Neural crest cell (in vitro differentiated cells): Measurements from ENCODE around the gene TYW5. TPM values are rescaled to one million over a fixed set of nuclear protein-coding genes. Genes with fewer than 3 reads are reported as not detected.

Experiments used
- DNase-seq: peaks from one replicate; pipeline ENCODE4 v3.0.0; 2021; ENCODE audit warnings: low read depth, mixed read lengths, low spot score
- H3K27ac Mint-ChIP-seq: one replicate; pipeline ENCODE4 v1.8.0; 2021; ENCODE audit warnings: mild to moderate bottlenecking, mixed read lengths; ENCODE audit not compliant: unreplicated experiment
- H3K27me3 Mint-ChIP-seq: 2 replicates; pipeline ENCODE4 v1.8.0; 2021; ENCODE audit warnings: low read depth, mild to moderate bottlenecking, mixed read lengths
- H3K36me3 Mint-ChIP-seq: 2 replicates; pipeline ENCODE4 v1.8.0; 2021; ENCODE audit warnings: low read depth, mild to moderate bottlenecking, mixed read lengths
- H3K4me1 Mint-ChIP-seq: 2 replicates; pipeline ENCODE4 v1.8.0; 2021; ENCODE audit warnings: mixed read lengths
- H3K4me3 Mint-ChIP-seq: one replicate; pipeline ENCODE4 v1.8.0; 2021; ENCODE audit warnings: mild to moderate bottlenecking, mixed read lengths
- H3K9me3 Mint-ChIP-seq: 2 replicates; pipeline ENCODE4 v1.8.0; 2021; ENCODE audit warnings: mixed read lengths
- total RNA-seq: library from RNA; stranded (reverse); gene quantifications from 2 replicates; pipeline ENCODE4 v1.2.1, GENCODE V29; 2021
- TF ChIP-seq, protein P1 (sequence below): fragments of 200-600 bp; sonication (generic); conservative IDR thresholded peaks from 2 replicates; pipeline ENCODE4 v1.5.0; 2021; ENCODE audit warnings: antibody characterized with exemption, mild to moderate bottlenecking

Gene TYW5
- total RNA-seq, 1 donor from 2014 or later = 10.6 TPM

DNA sequence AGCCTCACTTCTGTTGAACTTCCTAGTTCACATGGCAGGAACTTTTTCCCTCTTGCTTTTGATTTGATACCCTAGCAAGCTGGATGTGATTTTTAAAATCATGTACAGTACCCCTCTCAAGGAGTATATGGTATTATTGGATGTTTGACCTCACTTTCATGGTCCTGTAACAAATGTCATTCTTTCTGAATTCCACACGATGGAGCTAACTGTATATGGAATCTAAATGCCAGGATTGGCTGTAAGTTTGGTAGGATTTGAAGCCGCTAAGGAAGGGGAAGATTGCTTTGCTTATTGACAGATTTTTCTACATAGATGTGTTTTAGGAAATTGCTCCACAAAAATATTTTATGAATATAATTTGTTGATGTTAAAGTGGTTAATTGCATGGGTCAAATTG lies 18.4 kb upstream of the TYW5 start:
- no peak overlapping the region for H3K4me3 Mint-ChIP-seq
- H3K27ac Mint-ChIP-seq = no peak overlapping the region
- no peaks in the 10 kb centered on the region for H3K27me3 Mint-ChIP-seq
- H3K4me1 Mint-ChIP-seq = no peaks in the 10 kb centered on the region
- H3K9me3 Mint-ChIP-seq = no peaks in the 10 kb centered on the region
- H3K36me3 Mint-ChIP-seq = no peaks in the 10 kb centered on the region
- TF ChIP-seq, protein P1, sequence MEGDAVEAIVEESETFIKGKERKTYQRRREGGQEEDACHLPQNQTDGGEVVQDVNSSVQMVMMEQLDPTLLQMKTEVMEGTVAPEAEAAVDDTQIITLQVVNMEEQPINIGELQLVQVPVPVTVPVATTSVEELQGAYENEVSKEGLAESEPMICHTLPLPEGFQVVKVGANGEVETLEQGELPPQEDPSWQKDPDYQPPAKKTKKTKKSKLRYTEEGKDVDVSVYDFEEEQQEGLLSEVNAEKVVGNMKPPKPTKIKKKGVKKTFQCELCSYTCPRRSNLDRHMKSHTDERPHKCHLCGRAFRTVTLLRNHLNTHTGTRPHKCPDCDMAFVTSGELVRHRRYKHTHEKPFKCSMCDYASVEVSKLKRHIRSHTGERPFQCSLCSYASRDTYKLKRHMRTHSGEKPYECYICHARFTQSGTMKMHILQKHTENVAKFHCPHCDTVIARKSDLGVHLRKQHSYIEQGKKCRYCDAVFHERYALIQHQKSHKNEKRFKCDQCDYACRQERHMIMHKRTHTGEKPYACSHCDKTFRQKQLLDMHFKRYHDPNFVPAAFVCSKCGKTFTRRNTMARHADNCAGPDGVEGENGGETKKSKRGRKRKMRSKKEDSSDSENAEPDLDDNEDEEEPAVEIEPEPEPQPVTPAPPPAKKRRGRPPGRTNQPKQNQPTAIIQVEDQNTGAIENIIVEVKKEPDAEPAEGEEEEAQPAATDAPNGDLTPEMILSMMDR = peak; percentile 77
- DNase-seq = no peak

DNA sequence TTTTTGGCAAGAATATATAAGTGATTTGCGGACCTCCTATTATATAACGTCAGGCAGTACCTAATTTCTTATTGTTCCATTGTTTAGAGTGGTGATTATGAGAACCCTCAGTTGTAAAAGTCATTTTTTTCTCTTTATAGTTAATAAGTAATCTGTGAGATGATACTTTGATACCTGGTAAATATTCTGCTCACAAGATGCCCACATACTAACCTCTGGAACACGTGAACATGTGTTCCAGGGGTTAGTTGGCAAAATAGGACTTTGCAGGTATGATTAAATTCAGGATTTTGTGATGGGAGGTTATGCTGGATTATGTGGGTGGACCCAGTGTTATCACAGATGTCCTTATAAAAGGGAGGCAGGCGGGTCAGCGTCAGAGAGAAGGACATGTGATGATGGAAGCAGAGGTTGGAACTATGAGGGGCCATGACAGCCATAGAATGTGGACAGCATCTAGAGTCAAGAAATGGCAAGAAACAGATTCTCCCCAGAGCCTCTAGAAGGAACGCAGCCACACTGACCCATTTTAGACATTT lies 16.9 kb upstream of the TYW5 start:
- Mint-ChIP-seq H3K27me3 (no peaks in the 10 kb centered on the region), H3K9me3 (no peaks in the 10 kb centered on the region), H3K36me3 (no peaks in the 10 kb centered on the region), H3K4me3 (no peak overlapping the region), H3K4me1 (no peaks in the 10 kb centered on the region), H3K27ac (no peak overlapping the region)
- no peak for DNase-seq
- TF ChIP-seq, protein P1 = no peak

DNA sequence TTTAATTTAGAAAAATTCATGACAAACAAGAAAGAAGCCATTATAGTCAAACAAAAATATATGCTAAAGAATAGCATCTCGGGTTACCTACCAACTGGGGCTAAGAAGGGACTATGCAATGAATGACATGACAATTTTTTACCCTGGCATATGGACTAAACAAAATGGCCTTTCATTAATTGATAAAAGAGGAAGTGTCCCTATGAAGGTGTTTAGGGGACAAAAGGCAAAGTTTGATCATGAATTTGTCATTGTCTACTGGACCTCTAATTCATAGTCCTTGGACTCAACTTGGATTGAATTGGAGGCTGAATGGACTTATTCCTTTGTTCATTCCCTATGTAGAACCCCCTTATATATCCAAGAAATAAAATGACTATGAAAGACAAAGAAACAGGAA lies 12.8 kb upstream of the TYW5 start:
- TF ChIP-seq, protein P1 = no peak
- no peaks in the 10 kb centered on the region for H3K4me1 Mint-ChIP-seq
- DNase-seq = no peak
- no peak overlapping the region for H3K4me3 Mint-ChIP-seq
- no peak overlapping the region for H3K27ac Mint-ChIP-seq
- no peaks in the 10 kb centered on the region for H3K9me3 Mint-ChIP-seq
- H3K27me3 Mint-ChIP-seq = no peaks in the 10 kb centered on the region
- peaks cover 6% of the 10 kb centered on the region for H3K36me3 Mint-ChIP-seq

- no peaks in the 10 kb centered on the region for H3K4me1 Mint-ChIP-seq
- H3K9me3 Mint-ChIP-seq = no peaks in the 10 kb centered on the region
- H3K27me3 Mint-ChIP-seq = no peaks in the 10 kb centered on the region
- H3K36me3 Mint-ChIP-seq = peaks cover 11% of the 10 kb centered on the region
- no peak overlapping the region for H3K4me3 Mint-ChIP-seq
- TF ChIP-seq, protein P1 = no peak
- H3K27ac Mint-ChIP-seq = no peak overlapping the region
- no peak for DNase-seq
These were observed 11.7 kb upstream of the TYW5 start for GRCh38 chr2:199966976-199967375.

DNA sequence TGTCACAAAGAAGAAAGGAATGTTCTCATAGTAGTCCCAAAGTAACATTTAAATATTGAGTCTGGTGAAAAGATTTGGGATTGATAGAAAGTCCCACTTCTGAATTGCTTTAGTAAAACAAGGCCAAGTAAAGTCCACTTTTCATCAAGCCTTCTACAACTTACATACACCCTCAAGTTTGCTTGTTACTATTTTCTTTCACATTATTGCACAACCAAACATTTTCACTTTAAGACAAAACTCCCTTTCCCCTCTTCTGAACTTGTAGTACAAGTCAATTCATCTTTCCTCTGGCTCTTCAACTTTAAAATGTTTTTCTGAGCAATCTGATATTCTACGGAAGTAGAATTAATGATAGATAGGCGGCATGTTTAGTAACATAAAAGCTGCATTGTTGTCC lies 11.1 kb upstream of the TYW5 start:
- no peaks in the 10 kb centered on the region for H3K27me3 Mint-ChIP-seq
- H3K36me3 Mint-ChIP-seq = peaks cover 13% of the 10 kb centered on the region
- no peak overlapping the region for H3K4me3 Mint-ChIP-seq
- no peak overlapping the region for H3K27ac Mint-ChIP-seq
- H3K4me1 Mint-ChIP-seq = no peaks in the 10 kb centered on the region
- TF ChIP-seq, protein P1 = no peak
- H3K9me3 Mint-ChIP-seq = no peaks in the 10 kb centered on the region
- no peak for DNase-seq
